Neural cell (in vitro differentiated cells): ENCODE data around the gene MED29.
"Not testable (repeated sequence)": the region's sequence is repeated elsewhere in the genome, so short reads cannot be mapped to it uniquely, and the experiment has no call there.

Source experiments
- CTCF ChIP-seq: fragments of 450-650 bp; IDR thresholded peaks from 2 replicates; pipeline ENCODE4 v1.5.1; 2014; ENCODE audit warnings: antibody characterized with exemption, mild to moderate bottlenecking, moderate library complexity; ENCODE audit not compliant: poor library complexity, severe bottlenecking
- EP300 ChIP-seq: fragments of 450-650 bp; conservative IDR thresholded peaks from 2 replicates; pipeline ENCODE4 v1.6.1; 2014; ENCODE audit warnings: antibody characterized with exemption, mild to moderate bottlenecking, moderate library complexity; ENCODE audit not compliant: poor library complexity, severe bottlenecking
- EZH2 ChIP-seq: fragments of 200-600, 300-800 bp; shearing (Covaris generic), sonication (generic); IDR thresholded peaks from 2 replicates; pipeline ENCODE4 v1.6.1; 2014; ENCODE audit warnings: antibody characterized with exemption, low read length, borderline replicate concordance, mild to moderate bottlenecking; ENCODE audit not compliant: insufficient read depth, poor library complexity, severe bottlenecking
- MXI1 ChIP-seq: fragments of 450-650 bp; conservative IDR thresholded peaks from 2 replicates; pipeline ENCODE4 v1.6.1; 2014; ENCODE audit warnings: antibody characterized with exemption, mild to moderate bottlenecking; ENCODE audit not compliant: poor library complexity, severe bottlenecking
- POLR2AphosphoS5 ChIP-seq: IDR thresholded peaks from 2 replicates; pipeline ENCODE4 v1.6.1; 2012
- REST ChIP-seq: IDR thresholded peaks from 2 replicates; pipeline ENCODE4 v1.6.1; 2012; ENCODE audit warnings: borderline replicate concordance
- SMC3 ChIP-seq: fragments of 450-650 bp; conservative IDR thresholded peaks from 2 replicates; pipeline ENCODE4 v1.6.1; 2014; ENCODE audit warnings: antibody characterized with exemption, mild to moderate bottlenecking, moderate library complexity; ENCODE audit not compliant: poor library complexity
- TAF1 ChIP-seq: IDR thresholded peaks from 2 replicates; pipeline ENCODE4 v1.6.1; 2012; ENCODE audit warnings: low read depth

- TF ChIP-seq CTCF, EZH2, TAF1, REST, EP300, SMC3, POLR2AphosphoS5, MXI1: not testable (repeated sequence)
Measured at GRCh38 chr19:39379366-39379765, 11.8 kb upstream of the MED29 start.
